H1 (cell line): ENCODE results near the gene PRDX3. TPM values are rescaled to one million over a fixed set of nuclear protein-coding genes. Genes with fewer than 3 reads are reported as not detected.

Source experiments
- CTCF ChIA-PET: fragments of 300-600 bp; sonication (Branson Sonifier 250); formaldehyde crosslinking; loops from one replicate; lab custom pipeline; 2021; ENCODE audit not compliant: partially characterized antibody; lab: Charles Lee
- POLR2A ChIA-PET: fragments of 300-600 bp; sonication (Branson Sonifier 250); formaldehyde crosslinking; loops from one replicate; lab custom pipeline; 2021; ENCODE audit warnings: inconsistent platforms; ENCODE audit not compliant: partially characterized antibody; lab: Charles Lee
- DNase-seq, 2 experiments: peaks; one replicate each; pipeline versions ENCODE4 v3.0.0 to v3.0.0-alpha.2; 2010 to 2022; ENCODE audit warnings: low spot score in 2 of 2, low read depth in 1 of 2, mixed read lengths in 1 of 2
- FAIRE-seq: peaks from 2 replicates; lab custom pipeline; 2011; peaks lifted over from hg19 to GRCh38; lab: Jason Lieb, UNC
- H2AFZ ChIP-seq: 2 replicates; pipeline ENCODE4 v1.8.1; 2012; ENCODE audit warnings: low read length, inconsistent platforms
- H2AK5ac ChIP-seq: 2 replicates; pipeline ENCODE4 v1.6.1; 2013; ENCODE audit warnings: low read depth, low read length
- H2BK120ac ChIP-seq: replicated peaks from 2 replicates; pipeline ENCODE3; 2013; ENCODE audit warnings: low read depth, low read length, inconsistent platforms
- H2BK12ac ChIP-seq: 2 replicates; pipeline ENCODE4 v1.6.1; 2013; ENCODE audit warnings: low read depth, low read length
- H2BK15ac ChIP-seq: 2 replicates; pipeline ENCODE4 v1.6.1; 2013; ENCODE audit warnings: low read length
- H2BK20ac ChIP-seq: 2 replicates; pipeline ENCODE4 v1.6.1; 2013; ENCODE audit warnings: low read length
- H2BK5ac ChIP-seq: 2 replicates; pipeline ENCODE4 v1.6.1; 2013; ENCODE audit warnings: low read depth, low read length
- H3K14ac ChIP-seq: 2 replicates; pipeline ENCODE4 v1.6.1; 2013; ENCODE audit warnings: inconsistent platforms; ENCODE audit not compliant: insufficient read length
- H3K18ac ChIP-seq: 2 replicates; pipeline ENCODE4 v1.6.1; 2013; ENCODE audit warnings: low read length; ENCODE audit errors: extremely low read depth
- H3K23ac ChIP-seq: 2 replicates; pipeline ENCODE4 v1.6.1; 2013; ENCODE audit warnings: inconsistent platforms; ENCODE audit not compliant: insufficient read length
- H3K23me2 ChIP-seq: 2 replicates; pipeline ENCODE4 v1.6.1; 2013; ENCODE audit warnings: low read depth, low read length
- H3K27ac ChIP-seq: 2 replicates; pipeline ENCODE4 v1.6.1; 2011; ENCODE audit warnings: low read depth, low read length, inconsistent platforms
- H3K27me3 ChIP-seq, 4 experiments: replicated peaks in 1 of 4; 1 replicate in 1 of 4; 2 replicates in 3 of 4; pipeline versions ENCODE4 v1.6.1 to v1.8.1; 2011 to 2013; ENCODE audit warnings: low read length in 3 of 4, mild to moderate bottlenecking in 3 of 4, inconsistent platforms in 2 of 4, mixed read lengths in 2 of 4, moderate library complexity in 1 of 4; ENCODE audit not compliant: control insufficient read depth in 3 of 4, insufficient read depth in 3 of 4; ENCODE audit errors: extremely low read depth in 1 of 4
- H3K36me3 ChIP-seq, 4 experiments: 2 replicates each; pipeline versions ENCODE4 v1.6.1 to v1.8.1; 2011 to 2013; ENCODE audit warnings: mild to moderate bottlenecking in 4 of 4, low read length in 3 of 4, moderate library complexity in 2 of 4, control low read depth in 1 of 4, inconsistent platforms in 1 of 4; ENCODE audit not compliant: insufficient read depth in 4 of 4, control insufficient read depth in 2 of 4
- H3K4ac ChIP-seq: replicated peaks from 2 replicates; pipeline ENCODE3; 2013; ENCODE audit warnings: low read length, low read depth, mixed read lengths, inconsistent platforms; ENCODE audit not compliant: insufficient read length
- H3K4me1 ChIP-seq, 4 experiments: replicated peaks in 1 of 4; 1 replicate in 1 of 4; 2 replicates in 3 of 4; pipeline versions ENCODE4 v1.6.1 to v1.8.1; 2011 to 2013; ENCODE audit warnings: low read length in 3 of 4, inconsistent platforms in 2 of 4, mixed read lengths in 1 of 4; ENCODE audit not compliant: insufficient read depth in 4 of 4, control insufficient read depth in 3 of 4
- H3K4me2 ChIP-seq, 2 experiments: 2 replicates each; pipeline versions ENCODE4 v1.6.1 to v1.8.1; 2011 to 2013; ENCODE audit warnings: low read depth in 2 of 2, low read length in 2 of 2, control low read depth in 1 of 2, inconsistent platforms in 1 of 2, mild to moderate bottlenecking in 1 of 2; ENCODE audit not compliant: insufficient read depth in 1 of 2
- H3K4me3 ChIP-seq, 4 experiments: fragments of 200-600, 300-600 bp in 1 of 4; sonication (generic), shearing (Covaris generic), sonication (Bioruptor Twin) in 1 of 4; 2 replicates each; pipeline versions ENCODE4 v1.5.1 to v1.8.1; 2011 to 2016; ENCODE audit warnings: low read length in 4 of 4, low read depth in 3 of 4, control low read depth in 2 of 4, inconsistent platforms in 2 of 4, mild to moderate bottlenecking in 2 of 4, mixed read lengths in 1 of 4, moderate library complexity in 1 of 4; ENCODE audit not compliant: insufficient read depth in 2 of 4; ENCODE audit errors: extremely low read depth in 1 of 4
- H3K56ac ChIP-seq: replicated peaks from 2 replicates; pipeline ENCODE3; 2013; ENCODE audit warnings: low read depth, mild to moderate bottlenecking, mixed read lengths, low read length, inconsistent platforms; ENCODE audit not compliant: insufficient read length
- H3K79me1 ChIP-seq: 2 replicates; pipeline ENCODE4 v1.6.1; 2013; ENCODE audit warnings: low read depth, low read length, control low read depth
- H3K79me2 ChIP-seq, 2 experiments: 2 replicates each; pipeline versions ENCODE4 v1.6.1 to v1.8.1; 2012 to 2013; ENCODE audit warnings: low read length in 2 of 2, mild to moderate bottlenecking in 2 of 2, inconsistent platforms in 1 of 2; ENCODE audit not compliant: insufficient read depth in 2 of 2, control insufficient read depth in 1 of 2
- H3K9ac ChIP-seq, 4 experiments: replicated peaks in 1 of 4; 1 replicate in 1 of 4; 2 replicates in 3 of 4; pipeline versions ENCODE4 v1.6.1 to v1.8.1; 2011 to 2013; ENCODE audit warnings: low read depth in 3 of 4, low read length in 3 of 4, control low read depth in 2 of 4, mild to moderate bottlenecking in 2 of 4, moderate library complexity in 2 of 4, inconsistent platforms in 1 of 4; ENCODE audit errors: extremely low read depth in 1 of 4
- H3K9me3 ChIP-seq, 2 experiments: 2 replicates each; pipeline versions ENCODE4 v1.6.1 to v1.8.1; 2012 to 2013; ENCODE audit warnings: mild to moderate bottlenecking in 2 of 2, moderate library complexity in 2 of 2, control low read depth in 1 of 2, inconsistent platforms in 1 of 2, low read depth in 1 of 2, low read length in 1 of 2, mixed read lengths in 1 of 2; ENCODE audit not compliant: insufficient read depth in 2 of 2
- H4K20me1 ChIP-seq, 2 experiments: replicated peaks in 1 of 2; 2 replicates each; pipeline versions ENCODE3 to v1.8.1; 2011 to 2013; ENCODE audit warnings: inconsistent platforms in 2 of 2, low read length in 2 of 2, mild to moderate bottlenecking in 1 of 2; ENCODE audit not compliant: insufficient read depth in 2 of 2, control insufficient read depth in 1 of 2
- H4K5ac ChIP-seq: 2 replicates; pipeline ENCODE4 v1.6.1; 2013; ENCODE audit warnings: low read length, low read depth, mixed read lengths, inconsistent platforms; ENCODE audit not compliant: insufficient read length
- H4K8ac ChIP-seq: 2 replicates; pipeline ENCODE4 v1.8.0; 2013; ENCODE audit warnings: mild to moderate bottlenecking, moderate library complexity, low read length, inconsistent platforms; ENCODE audit not compliant: insufficient read depth; ENCODE audit errors: extremely low read depth
- H4K91ac ChIP-seq: replicated peaks from 2 replicates; pipeline ENCODE3; 2013; ENCODE audit warnings: low read length, mixed read lengths, inconsistent platforms; ENCODE audit not compliant: insufficient read length
- BACH1 ChIP-seq: IDR thresholded peaks from 2 replicates; pipeline ENCODE4 v1.6.1; 2012; ENCODE audit warnings: low read length, improper control_type of control experiment
- SP2 ChIP-seq: IDR thresholded peaks from 2 replicates; pipeline ENCODE4 v1.6.1; 2012; ENCODE audit warnings: mild to moderate bottlenecking, low read length, inconsistent platforms
- WGBS, 2 experiments: shearing (Covaris generic) in 1 of 2; methylation state at CpG; one replicate each; pipeline versions ENCODE4 v1.1.6 to v1.1.7; 2013 to 2015; ENCODE audit warnings: low lambda C conversion rate in 2 of 2, mixed read lengths in 2 of 2, inconsistent platforms in 1 of 2, low coverage in 1 of 2, missing lambda C conversion rate in 1 of 2; ENCODE audit not compliant: insufficient replicate concordance in 2 of 2, insufficient coverage in 1 of 2, insufficient read length in 1 of 2; ENCODE audit errors: extremely low coverage in 1 of 2, missing lambda C conversion rate in 1 of 2; 5-methylcytosine and 5-hydroxymethylcytosine counted together
- polyA plus RNA-seq, 7 experiments: library from polyadenylated mRNA; depleted of rRNA in 3 of 7; stranded (reverse) in 5 of 7; unstranded in 2 of 7; fragments of >200 nt in 5 of 7; fragments of 200-250 nt in 2 of 7; gene quantifications; 1 replicate in 5 of 7; 2 replicates in 1 of 7; 4 replicates in 1 of 7; pipeline versions ENCODE4 v1.2.1 to v1.2.3, GENCODE V29; 2011 to 2013; ENCODE audit warnings: missing spikeins in 2 of 7, mixed read lengths in 2 of 7
- total RNA-seq: library from RNA; stranded (reverse); fragmentation: NEBNext Ultra II Directional; extraction: Animal tissue kit (Norgen Biotek cat#: 25700); gene quantifications from 2 replicates; pipeline ENCODE4 v1.2.1, GENCODE V29; 2021
- TF ChIP-seq, protein P1 (sequence below): IDR thresholded peaks from 2 replicates; pipeline ENCODE4 v1.6.1; 2012; ENCODE audit warnings: inconsistent platforms

Gene PRDX3
- total and polyA plus RNA-seq, 2 of the 8 experiments (the other 6 are each of a cell fraction or from before 2014, with no cell fraction given), result 201 to 208 TPM

DNA sequence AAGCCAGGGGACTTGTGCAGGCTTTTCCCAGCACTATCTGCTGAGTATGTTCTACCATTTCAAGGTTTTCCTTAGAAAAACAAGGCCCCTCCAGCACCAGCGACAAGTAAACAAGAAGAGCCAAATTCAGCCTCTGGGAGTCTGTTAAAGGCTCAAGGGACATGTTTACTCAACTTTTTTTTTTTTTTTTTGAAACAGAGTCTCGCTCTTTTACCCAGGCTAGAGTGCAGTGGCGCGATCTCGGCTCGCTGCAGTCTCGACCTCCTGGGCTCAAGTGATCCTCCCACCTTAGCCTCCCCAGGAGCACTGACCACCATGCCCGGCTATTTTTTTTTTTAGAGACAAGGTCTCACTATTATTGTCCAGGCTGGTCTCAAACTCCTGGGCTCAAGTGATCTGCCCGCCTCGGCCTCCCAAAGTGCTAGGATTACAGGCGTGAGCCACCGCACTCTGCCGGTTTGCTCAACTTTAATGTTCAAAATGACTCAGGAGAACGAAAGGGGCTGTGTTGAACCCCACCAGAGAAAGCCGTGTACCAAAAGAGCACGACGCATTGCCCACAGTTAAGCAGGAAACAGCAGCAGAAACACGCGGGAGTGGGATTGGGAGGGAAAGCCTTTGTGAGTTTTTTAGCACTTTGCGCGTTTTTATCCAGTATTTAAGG lies 772 bp downstream of the PRDX3 start:
- FAIRE-seq (no peak), DNase-seq (no peak)
- Histone ChIP-seq H2AFZ (0 out of 2 replicates have a peak overlapping the region, but pooled peaks have one; percentile 91), H3K4me1 (peaks cover 0 to 3% (median 2%) of the 10 kb centered on the region in 4 experiments; a peak in 4 of 7 replicates), H4K91ac (peak overlapping the region; percentile 25), H2BK120ac (no peak overlapping the region), H3K4ac (peak overlapping the region; percentile 64), H3K4me2 (peak overlapping the region; percentile 79), H3K27me3 (no peaks in the 10 kb centered on the region), H3K23me2 (0 out of 2 replicates have a peak, but pooled peaks cover 2% of the 10 kb centered on the region), H2BK15ac (no peak overlapping the region), H2BK20ac (no peak overlapping the region), H3K56ac (peak overlapping the region; percentile 20), H2BK5ac (peak overlapping the region; percentile 83), H3K4me3 (peak overlapping the region; percentile 86 to 99 (median 92)), H4K20me1 (no peaks in the 10 kb centered on the region), H3K79me1 (peaks cover 2% of the 10 kb centered on the region; the same call in 1 of the 2 replicates), H3K27ac (peak overlapping the region; percentile 91), H3K9me3 (peaks cover 0 to 3% of the 10 kb centered on the region in 2 experiments; a peak in 1 of 4 replicates), H3K79me2 (peaks cover 4 to 41% of the 10 kb centered on the region in 2 experiments), H3K14ac (peak overlapping the region; percentile 5), H4K5ac (peak overlapping the region; percentile 73), H3K18ac (peak overlapping the region; percentile 88), H3K23ac (no peak overlapping the region), H3K9ac (peak overlapping the region; percentile 88 to 94 (median 91)), H2AK5ac (no peak overlapping the region), H2BK12ac (0 out of 2 replicates have a peak overlapping the region, but pooled peaks have one; percentile 21), H4K8ac (no peak overlapping the region), H3K36me3 (peaks cover 3 to 37% (median 12%) of the 10 kb centered on the region in 4 experiments; a peak in 4 of 8 replicates)
- CTCF ChIA-PET, result no interaction called here
- TF ChIP-seq BACH1 (peak; percentile 5; the same call in 1 of the 2 replicates), SP2 (no peak)
- TF ChIP-seq, protein P1, sequence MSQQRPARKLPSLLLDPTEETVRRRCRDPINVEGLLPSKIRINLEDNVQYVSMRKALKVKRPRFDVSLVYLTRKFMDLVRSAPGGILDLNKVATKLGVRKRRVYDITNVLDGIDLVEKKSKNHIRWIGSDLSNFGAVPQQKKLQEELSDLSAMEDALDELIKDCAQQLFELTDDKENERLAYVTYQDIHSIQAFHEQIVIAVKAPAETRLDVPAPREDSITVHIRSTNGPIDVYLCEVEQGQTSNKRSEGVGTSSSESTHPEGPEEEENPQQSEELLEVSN, result peak; percentile 7; the same call in 1 of the 2 replicates
- WGBS, 2 experiments, result 32% methylated on average over 20 of the region's 21 CpGs; no CpG with 5 or more reads in 1 of the 2 experiments
- POLR2A ChIA-PET, result interaction anchor here (2.2 kb wide), 1 partner anchor 13 kb away, joined by 9 read pairs; the partner anchor contains the start of gene SFXN4
